ENCODE data around the gene TGFB2.

DNA sequence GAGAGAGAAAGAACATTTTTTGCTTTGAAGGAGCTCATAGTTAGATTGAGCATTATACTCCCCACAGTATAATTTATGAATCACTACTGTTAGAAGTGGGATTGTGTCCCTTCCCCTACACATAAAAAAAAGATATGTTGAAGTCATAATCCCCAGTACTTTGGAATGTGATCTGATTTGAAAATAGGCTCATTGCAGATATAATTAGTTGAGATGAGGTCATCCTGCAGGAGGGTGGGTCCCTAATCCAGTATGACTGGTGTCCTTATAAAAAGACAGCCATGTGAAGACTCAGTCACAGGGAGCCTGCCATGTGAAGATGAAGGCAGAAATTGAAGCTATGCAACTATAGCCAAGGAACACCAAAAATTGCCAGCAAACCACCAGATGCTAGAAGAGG lies 76.4 kb downstream of the TGFB2 start:
- TF ChIP-seq, protein P1, sequence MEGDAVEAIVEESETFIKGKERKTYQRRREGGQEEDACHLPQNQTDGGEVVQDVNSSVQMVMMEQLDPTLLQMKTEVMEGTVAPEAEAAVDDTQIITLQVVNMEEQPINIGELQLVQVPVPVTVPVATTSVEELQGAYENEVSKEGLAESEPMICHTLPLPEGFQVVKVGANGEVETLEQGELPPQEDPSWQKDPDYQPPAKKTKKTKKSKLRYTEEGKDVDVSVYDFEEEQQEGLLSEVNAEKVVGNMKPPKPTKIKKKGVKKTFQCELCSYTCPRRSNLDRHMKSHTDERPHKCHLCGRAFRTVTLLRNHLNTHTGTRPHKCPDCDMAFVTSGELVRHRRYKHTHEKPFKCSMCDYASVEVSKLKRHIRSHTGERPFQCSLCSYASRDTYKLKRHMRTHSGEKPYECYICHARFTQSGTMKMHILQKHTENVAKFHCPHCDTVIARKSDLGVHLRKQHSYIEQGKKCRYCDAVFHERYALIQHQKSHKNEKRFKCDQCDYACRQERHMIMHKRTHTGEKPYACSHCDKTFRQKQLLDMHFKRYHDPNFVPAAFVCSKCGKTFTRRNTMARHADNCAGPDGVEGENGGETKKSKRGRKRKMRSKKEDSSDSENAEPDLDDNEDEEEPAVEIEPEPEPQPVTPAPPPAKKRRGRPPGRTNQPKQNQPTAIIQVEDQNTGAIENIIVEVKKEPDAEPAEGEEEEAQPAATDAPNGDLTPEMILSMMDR (IDR thresholded peaks at IDR 0.05 in 8 of 11, conservative IDR thresholded peaks at IDR 0.05 in 3 of 11), result no peak
- TF ChIP-seq POLR2A (IDR thresholded peaks at IDR 0.05) (no peak), POLR2AphosphoS5 (IDR thresholded peaks at IDR 0.05) (no peak)
